NCI-H187 treated with DMSO at 0.1 percent for 48 hours (cell line): ENCODE measurements around the gene CNN2.

Experiments used
- DNase-seq: peaks from one replicate; lab custom pipeline; 2025; lab: John Stamatoyannopoulos, UW

Gene CNN2

DNA sequence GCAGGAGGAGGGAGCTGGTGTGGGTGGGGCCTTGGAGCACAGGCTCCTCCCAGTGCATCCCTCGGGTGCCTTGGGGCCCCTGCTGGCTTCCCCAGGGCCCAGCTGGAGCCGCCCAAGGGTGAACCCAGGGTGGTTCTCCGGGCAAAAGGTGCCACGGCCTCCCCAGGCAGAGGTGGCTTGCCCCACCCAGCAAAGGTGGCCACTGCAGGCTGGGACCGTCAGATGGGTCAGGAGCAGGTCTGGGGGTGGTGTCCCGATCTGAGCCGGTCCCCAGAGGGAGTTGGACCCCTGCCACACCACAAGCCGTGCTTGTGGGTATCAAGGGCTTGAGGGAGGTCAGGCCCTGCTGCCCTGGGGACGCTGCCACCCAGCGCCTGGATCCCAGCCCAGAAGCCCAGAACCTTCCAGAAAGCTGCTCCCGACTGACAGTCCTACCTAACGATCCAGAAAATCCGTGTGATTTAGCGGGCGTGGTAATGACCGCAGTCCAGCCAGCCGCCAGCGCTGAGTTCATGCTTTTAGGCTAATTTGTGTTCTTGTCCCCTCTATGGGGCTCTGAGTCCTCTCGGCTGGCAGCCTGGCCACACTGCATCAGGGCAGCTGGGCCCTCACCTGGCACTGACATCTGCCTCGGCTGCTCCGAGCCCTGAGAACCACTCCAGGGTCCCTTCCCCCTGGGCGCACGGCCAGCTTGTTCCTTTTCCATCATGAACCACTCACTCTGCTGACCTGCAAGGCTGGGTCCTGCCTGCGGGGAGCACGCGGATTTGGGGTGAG lies 31.2 kb upstream of the CNN2 start:
- DNase-seq = no peak

DNA sequence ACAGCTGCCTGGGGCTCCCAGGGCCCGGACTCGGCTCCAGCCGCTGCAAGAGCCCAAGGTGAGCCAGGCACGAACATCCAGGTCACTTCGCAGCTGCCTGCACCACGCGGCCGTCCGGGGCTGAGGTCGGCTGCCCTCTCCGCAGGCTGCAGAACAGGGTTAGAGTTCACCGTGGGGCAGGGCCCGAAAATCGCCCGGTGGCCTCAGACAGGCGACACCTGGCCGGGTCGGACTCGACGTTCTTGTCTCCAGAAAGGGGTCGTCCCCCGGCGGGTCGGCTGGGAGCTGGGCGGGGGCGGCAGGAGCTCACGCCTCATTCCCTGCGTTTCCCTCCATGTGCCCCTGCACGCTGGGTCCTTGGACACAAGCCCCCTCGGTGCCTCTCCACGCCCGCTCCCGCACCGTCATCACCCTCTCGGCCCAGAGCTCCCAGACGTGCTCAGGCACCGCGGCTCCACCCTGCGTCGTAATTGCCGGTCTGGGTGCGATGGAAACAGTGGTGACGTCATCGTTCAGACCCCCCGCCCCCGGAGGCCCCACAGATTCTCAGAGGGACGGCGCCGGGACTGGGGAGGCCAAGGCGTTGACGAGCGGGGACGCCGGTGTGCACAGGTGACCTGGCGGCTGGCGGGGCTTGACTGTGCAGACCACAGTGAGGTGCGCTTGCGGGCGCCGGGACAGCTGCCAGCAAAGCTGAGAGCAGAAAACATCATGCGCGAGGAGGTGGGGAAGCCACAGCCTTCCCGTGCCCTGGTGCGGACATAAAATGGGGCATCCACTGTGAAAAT lies 30.2 kb upstream of the CNN2 start:
- no peak for DNase-seq

DNA sequence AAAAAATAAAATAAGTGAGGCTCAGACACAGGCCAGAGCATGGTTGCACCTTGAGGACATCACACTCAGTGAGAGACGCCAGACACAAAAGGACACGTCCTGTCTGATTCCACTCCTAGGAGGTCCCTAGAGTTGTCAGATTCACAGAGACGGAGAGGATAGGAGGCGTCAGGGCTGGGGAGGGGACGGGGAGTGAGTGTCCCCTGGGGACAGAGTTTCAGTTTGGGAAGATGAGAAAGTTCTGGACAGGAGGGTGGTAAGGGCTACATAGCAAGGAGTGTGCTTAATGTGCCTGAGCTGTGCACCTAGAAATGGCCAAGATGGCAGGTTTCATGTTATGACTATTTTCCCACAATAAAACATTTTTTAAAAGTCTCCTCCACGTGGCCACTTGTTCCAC lies 28.3 kb upstream of the CNN2 start:
- DNase-seq = no peak

DNA sequence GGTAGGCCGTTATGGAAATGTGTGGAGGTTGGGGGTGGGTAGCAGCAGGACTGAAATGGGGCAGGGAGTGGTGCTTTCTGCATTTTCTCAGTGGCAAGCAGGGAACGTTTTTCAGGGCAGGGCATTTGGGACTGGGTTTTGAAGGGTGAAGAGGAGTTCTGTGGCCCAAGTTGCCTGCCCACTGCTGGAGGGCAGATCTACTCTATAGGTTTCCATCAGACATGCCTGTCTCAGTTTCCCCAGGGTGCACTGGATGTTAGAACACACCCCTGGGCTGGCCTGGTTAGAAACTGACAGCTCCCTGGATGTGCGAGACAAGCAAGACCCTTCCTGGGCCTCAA lies 27.1 kb upstream of the CNN2 start:
- no peak for DNase-seq

DNA sequence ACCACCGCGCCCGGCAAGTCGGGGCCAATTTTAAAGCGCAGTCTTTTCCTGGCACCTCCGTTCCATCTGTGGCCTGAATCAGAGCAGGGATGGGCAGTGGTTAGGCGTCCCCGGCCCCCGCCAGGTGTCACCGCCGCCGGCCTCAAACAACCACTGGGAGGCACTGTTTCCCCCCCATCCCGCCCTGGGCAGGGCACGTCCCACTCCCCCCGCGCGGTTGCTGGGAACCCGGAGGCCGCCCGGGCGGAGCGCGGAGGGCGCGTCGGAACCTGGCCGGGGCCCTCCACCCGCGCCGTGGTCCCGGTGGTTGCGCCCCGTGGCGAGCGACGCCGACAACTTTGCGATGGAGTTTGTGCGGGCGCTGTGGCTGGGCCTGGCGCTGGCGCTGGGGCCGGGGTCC lies 26.3 kb upstream of the CNN2 start, which contains the start of gene GRIN3B:
Gene GRIN3B, plus strand, starts transcription at position 325 of the 400 bp plus-strand sequence. Its CDS starts 19 bp downstream, at position 344.
- DNase-seq = no peak

DNA sequence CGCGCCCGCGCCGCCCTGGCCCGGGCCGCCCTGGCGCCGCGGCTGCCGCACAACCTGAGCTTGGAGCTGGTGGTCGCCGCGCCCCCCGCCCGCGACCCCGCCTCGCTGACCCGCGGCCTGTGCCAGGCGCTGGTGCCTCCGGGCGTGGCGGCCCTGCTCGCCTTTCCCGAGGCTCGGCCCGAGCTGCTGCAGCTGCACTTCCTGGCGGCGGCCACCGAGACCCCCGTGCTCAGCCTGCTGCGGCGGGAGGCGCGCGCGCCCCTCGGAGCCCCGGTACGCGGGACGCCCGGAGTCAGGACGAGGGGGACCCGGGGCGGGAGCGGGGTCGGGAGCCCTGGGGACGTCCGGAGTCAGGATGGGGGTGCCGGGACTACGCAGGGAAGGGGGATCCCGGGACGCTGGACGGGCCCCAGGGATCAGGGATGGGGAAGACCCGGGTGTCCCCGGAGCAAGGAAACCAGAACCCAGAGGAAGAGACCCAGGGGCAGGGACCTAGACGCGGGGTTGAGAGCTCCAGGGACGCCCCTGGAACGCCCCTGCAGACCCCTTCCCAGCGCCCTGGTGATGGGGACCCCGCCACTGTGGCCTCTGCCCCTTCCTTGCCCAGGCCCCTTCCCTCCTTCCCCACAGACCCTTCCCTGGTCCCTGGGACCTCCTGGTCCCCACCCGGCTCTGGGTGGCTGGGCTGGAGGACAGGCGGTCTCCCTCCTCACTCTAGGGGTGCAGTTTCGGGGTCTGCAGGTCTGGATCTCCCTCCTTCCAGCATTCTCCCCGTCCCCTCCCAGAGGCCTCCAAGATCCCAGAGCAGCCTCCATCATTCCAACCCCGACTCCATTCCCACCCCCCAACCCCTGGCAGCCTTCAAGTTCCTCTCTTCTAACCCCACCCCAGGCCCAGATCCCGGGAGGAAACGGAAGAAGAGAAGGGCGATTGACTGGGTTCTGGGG lies 25.5 kb upstream of the CNN2 start:
- no peak for DNase-seq

DNA sequence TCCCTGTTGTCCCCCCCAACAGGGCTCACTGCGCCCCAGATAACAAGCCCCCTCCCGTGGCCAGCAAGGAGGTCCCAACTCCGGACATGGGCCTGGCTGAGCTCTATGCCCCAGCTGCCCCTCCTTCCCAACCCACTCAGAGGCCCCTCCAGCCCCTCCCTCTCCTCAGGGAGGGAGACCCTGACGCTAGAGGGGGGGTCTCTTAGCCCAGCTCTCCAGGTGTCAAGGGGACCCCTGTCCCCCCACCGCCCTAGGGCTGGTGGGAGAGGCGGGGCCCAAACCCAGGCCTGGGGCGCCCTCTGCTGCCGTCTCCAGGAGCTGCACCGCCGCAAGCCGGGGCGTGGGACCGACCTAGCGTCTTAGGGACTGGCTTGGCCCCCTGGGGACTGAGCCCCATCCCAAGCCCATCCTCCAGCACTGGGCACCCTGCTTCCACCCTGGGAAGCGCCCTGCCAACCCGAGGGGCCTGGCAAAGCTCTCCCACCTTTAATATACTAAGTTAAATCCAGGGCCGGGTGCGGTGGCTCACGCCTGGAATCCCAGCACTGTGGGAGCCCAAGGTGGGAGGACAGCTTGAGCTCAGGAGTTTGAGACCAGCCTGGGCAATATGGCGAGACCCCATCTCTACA lies 24.8 kb upstream of the CNN2 start:
- DNase-seq = no peak

DNA sequence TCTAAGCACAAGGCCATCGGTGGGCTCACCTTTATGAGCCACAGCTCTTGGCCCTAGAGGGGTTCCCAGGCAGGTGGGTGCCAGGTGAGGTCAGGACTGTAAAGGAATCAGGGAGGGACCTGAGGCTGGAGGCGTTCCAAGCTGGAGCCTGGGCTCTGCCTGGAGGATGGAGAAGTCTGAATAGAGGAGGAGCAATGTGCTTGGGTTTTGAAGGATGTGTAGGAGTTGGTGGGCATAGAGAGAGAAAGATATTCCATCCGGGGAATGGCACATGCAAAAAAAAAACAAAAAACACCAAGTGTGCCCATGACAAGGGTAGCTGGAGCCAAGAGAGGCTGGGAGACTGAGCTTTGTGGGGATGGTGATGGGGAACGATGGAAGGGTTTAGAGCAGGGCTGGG lies 23.8 kb upstream of the CNN2 start:
- DNase-seq = no peak

DNA sequence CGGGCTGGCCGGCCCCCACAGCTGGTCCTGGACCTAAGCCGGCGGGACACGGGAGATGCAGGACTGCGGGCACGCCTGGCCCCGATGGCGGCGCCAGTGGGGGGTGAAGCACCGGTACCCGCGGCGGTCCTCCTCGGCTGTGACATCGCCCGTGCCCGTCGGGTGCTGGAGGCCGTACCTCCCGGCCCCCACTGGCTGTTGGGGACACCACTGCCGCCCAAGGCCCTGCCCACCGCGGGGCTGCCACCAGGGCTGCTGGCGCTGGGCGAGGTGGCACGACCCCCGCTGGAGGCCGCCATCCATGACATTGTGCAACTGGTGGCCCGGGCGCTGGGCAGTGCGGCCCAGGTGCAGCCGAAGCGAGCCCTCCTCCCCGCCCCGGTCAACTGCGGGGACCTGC lies 23.1 kb upstream of the CNN2 start:
- no peak for DNase-seq

DNA sequence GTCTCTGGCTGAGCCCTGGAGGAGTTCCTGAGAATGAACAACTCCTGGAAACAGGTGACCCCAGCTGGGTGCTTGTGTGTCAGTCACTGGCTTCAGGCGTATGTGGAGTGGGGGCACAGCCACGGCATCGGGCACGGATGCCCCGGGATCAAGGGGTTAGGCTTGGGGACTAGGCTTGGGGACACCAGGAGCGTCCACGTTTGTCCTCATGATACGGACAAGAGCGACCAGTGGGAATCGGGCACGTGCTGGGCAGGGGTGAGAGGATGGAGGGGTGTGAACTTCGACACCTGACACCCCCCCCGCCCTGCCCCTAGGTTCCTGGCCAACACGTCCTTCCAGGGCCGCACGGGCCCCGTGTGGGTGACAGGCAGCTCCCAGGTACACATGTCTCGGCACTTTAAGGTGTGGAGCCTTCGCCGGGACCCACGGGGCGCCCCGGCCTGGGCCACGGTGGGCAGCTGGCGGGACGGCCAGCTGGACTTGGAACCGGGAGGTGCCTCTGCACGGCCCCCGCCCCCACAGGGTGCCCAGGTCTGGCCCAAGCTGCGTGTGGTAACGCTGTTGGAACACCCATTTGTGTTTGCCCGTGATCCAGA lies 22.1 kb upstream of the CNN2 start:
- DNase-seq = no peak

DNA sequence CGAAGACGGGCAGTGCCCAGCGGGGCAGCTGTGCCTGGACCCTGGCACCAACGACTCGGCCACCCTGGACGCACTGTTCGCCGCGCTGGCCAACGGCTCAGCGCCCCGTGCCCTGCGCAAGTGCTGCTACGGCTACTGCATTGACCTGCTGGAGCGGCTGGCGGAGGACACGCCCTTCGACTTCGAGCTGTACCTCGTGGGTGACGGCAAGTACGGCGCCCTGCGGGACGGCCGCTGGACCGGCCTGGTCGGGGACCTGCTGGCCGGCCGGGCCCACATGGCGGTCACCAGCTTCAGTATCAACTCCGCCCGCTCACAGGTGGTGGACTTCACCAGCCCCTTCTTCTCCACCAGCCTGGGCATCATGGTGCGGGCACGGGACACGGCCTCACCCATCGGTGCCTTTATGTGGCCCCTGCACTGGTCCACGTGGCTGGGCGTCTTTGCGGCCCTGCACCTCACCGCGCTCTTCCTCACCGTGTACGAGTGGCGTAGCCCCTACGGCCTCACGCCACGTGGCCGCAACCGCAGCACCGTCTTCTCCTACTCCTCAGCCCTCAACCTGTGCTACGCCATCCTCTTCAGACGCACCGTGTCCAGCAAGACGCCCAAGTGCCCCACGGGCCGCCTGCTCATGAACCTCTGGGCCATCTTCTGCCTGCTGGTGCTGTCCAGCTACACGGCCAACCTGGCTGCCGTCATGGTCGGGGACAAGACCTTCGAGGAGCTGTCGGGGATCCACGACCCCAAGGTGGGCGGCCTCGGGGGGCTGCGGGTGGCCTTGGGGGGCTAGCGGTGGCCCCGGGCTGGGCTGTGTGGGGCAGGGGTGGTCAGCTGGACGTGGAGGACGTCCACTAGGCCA lies 21.4 kb upstream of the CNN2 start:
- no peak for DNase-seq

DNA sequence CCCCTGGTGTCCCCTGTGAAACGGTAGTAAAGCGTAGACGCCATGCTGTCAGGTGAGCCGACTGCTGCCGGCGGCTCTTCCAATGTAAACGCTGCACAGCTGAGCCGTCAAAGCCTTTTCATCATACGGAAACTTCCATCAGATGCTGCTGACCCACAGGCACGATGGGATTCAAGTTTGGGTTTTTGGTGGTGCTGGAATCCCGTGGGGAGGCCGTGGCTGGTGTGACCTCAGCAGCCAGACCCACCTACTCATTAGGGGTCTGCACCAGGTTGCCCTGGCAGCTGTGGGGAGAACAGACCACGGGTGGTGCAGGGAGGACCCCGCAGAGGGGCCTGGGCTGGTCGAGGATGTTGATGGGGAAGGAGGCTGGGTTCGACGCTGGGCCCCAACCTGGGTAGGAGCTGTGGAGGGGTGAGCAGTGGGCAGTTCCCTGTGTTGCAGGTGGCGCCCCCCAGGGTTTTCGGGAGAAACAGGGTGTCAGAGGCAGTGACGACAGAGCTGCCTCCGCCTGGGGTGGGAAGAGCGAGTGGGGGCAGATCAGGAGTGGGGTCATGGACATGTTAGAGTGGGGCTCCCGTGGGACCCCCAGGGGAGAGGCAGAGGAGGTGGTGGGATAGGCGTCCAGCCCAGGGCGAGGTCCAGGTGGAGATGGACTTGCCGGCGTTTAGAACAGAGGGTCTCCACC lies 19.6 kb upstream of the CNN2 start:
- no peak for DNase-seq

DNA sequence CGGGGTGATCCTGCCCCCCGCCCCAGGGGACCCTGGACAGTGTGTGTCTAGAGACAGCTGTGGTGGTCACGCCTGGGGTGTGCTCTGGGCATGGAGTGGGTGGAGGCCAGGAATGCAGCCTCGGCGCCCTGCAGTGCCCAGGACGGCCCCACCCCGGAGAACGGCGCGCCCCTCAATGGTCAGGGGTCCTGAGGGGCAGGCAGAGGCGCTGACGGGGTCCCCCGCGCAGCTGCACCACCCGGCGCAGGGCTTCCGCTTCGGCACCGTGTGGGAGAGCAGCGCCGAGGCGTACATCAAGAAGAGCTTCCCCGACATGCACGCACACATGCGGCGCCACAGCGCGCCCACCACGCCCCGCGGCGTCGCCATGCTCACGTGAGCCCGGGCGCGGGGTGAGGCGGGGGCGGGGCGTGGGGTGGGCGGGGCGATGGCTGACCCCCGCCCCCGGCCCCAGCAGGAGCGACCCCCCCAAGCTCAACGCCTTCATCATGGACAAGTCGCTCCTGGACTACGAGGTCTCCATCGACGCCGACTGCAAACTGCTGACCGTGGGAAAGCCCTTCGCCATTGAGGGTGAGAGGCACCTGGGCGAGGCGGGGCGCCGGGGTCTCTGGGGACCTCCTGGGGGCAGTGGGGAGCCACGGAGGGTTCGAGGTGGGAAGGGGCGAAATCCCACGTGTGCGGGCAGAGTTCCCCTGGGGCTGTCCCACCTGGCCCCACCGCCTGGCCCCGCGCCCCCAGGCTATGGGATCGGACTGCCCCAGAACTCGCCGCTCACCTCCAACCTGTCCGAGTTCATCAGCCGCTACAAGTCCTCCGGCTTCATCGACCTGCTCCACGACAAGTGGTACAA lies 18.8 kb upstream of the CNN2 start:
- DNase-seq = no peak

DNA sequence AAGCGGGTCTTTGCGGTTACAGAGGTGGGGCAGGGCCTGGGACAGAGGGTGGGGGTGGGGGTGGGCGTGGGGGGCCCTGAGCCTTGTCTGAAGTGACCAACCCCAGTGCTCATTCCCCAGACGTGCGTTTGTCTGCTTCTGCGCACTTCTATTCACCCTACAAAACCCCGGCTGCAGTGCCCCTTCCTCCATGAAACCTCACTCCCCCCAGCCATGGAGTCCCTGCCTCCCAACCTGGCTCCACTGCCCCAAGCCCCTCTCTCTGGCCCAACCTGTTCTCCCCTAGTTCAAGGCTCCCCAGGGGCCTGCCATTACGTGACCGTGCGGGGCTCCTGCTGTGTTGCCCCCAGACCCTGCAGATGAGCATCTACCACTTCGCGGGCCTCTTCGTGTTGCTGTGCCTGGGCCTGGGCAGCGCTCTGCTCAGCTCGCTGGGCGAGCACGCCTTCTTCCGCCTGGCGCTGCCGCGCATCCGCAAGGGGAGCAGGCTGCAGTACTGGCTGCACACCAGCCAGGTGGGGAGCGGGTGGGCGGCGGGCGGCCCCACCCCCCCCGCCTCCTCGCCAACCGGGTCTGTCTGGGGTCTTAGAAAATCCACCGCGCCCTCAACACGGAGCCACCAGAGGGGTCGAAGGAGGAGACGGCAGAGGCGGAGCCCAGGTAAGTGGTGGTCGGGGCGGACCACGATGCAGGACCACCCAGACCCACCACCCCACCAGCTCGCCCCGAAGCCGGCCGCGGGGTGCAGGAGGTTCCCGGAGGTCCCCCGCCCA lies 18.0 kb upstream of the CNN2 start:
- DNase-seq = no peak

DNA sequence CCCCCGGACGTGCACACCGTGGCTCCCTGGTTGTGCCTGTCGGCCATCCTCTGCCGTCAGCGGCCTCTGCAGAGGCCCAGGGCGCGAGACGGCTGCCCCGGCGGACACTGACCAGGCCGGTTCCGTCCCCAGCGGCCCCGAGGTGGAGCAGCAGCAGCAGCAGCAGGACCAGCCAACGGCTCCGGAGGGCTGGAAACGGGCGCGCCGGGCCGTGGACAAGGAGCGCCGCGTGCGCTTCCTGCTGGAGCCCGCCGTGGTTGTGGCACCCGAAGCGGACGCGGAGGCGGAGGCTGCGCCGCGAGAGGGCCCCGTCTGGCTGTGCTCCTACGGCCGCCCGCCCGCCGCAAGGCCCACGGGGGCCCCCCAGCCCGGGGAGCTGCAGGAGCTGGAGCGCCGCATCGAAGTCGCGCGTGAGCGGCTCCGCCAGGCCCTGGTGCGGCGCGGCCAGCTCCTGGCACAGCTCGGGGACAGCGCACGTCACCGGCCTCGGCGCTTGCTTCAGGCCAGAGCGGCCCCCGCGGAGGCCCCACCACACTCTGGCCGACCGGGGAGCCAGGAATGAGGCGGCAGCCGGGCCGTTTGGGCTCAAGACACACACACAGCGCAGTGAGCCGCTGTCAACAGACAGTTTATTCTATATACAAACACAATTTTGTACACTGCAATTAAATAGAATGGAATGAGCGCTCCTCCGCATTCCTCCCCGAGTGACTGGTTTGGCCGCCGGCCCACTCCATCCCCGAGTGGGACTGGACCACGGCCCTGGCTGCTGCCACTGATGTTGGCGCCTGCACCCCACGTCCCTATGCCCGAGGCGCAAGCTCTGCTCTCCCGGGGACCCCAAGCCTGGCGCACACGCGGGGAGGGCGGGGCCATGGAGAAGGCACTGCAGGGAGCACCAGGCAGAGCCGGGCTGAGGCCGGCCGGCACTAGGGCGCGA lies 17.1 kb upstream of the CNN2 start:
- no peak for DNase-seq

DNA sequence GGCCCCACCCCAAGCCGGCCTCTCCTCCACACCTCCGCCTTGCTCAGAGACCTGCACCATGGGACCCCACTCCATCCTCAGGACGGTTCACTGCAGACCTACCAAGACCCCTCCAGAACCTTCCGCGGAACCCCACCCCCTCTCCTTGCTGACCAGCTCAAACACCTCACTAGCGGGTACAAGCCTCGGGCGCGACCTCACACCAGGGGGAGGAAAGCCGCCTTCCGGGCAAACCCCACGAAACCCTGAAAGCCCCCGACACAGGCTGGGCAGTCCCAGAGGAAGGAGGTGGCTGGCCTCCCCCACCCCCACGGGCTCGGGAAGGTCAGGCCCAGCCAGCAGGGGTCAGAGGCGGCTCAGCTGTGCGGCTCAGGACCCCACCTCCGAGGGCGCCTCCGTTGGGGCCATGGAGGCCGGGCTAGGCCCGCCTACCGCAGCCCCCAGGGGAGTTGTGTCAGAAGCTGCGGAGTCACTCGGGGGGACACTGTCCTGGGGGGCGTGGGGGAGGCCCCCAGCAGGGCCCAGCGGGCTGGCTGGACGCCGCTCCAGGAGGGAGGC lies 16.3 kb upstream of the CNN2 start:
- no peak for DNase-seq
